IMR-90 (cell line): ENCODE measurements around the gene YPEL5.

ENCODE experiments used
- CTCF ChIP-seq: conservative IDR thresholded peaks from 2 replicates; pipeline ENCODE4 v1.5.1; 2012; ENCODE audit warnings: mild to moderate bottlenecking, low read depth, low read length, improper control_type of control experiment
- MAFK ChIP-seq: IDR thresholded peaks from 2 replicates; pipeline ENCODE4 v1.6.1; 2012; ENCODE audit warnings: low read depth, low read length, improper control_type of control experiment
- POLR2A ChIP-seq: IDR thresholded peaks from 2 replicates; pipeline ENCODE4 v1.6.1; 2012; ENCODE audit warnings: mild to moderate bottlenecking, low read depth, low read length
- RAD21 ChIP-seq: IDR thresholded peaks from 2 replicates; pipeline ENCODE4 v1.6.1; 2012; ENCODE audit warnings: low read length, improper control_type of control experiment

GRCh38 chr2:30145826-30146336 lies 926 bp upstream of the YPEL5 start:
- TF ChIP-seq MAFK = no peak
- TF ChIP-seq CTCF = no peak
- TF ChIP-seq POLR2A = no peak
- TF ChIP-seq RAD21 = no peak
